Neural crest cell (in vitro differentiated cells): ENCODE measurements around the gene LDLRAD1. TPM values are rescaled to one million over a fixed set of nuclear protein-coding genes. Genes with fewer than 3 reads are reported as not detected.
"Not testable (repeated sequence)": the region's sequence is repeated elsewhere in the genome, so short reads cannot be mapped to it uniquely, and the experiment has no call there.

Source experiments
- DNase-seq: peaks from one replicate; pipeline ENCODE4 v3.0.0; 2021; ENCODE audit warnings: low read depth, mixed read lengths, low spot score
- H3K27ac Mint-ChIP-seq: one replicate; pipeline ENCODE4 v1.8.0; 2021; ENCODE audit warnings: mild to moderate bottlenecking, mixed read lengths; ENCODE audit not compliant: unreplicated experiment
- H3K27me3 Mint-ChIP-seq: 2 replicates; pipeline ENCODE4 v1.8.0; 2021; ENCODE audit warnings: low read depth, mild to moderate bottlenecking, mixed read lengths
- H3K36me3 Mint-ChIP-seq: 2 replicates; pipeline ENCODE4 v1.8.0; 2021; ENCODE audit warnings: low read depth, mild to moderate bottlenecking, mixed read lengths
- H3K4me1 Mint-ChIP-seq: 2 replicates; pipeline ENCODE4 v1.8.0; 2021; ENCODE audit warnings: mixed read lengths
- H3K4me3 Mint-ChIP-seq: one replicate; pipeline ENCODE4 v1.8.0; 2021; ENCODE audit warnings: mild to moderate bottlenecking, mixed read lengths
- H3K9me3 Mint-ChIP-seq: 2 replicates; pipeline ENCODE4 v1.8.0; 2021; ENCODE audit warnings: mixed read lengths
- total RNA-seq: library from RNA; stranded (reverse); gene quantifications from 2 replicates; pipeline ENCODE4 v1.2.1, GENCODE V29; 2021
- TF ChIP-seq, protein P1 (sequence below): fragments of 200-600 bp; sonication (generic); conservative IDR thresholded peaks from 2 replicates; pipeline ENCODE4 v1.5.0; 2021; ENCODE audit warnings: antibody characterized with exemption, mild to moderate bottlenecking

The LDLRAD1 gene
- total RNA-seq, 1 donor from 2014 or later = not detected

DNA sequence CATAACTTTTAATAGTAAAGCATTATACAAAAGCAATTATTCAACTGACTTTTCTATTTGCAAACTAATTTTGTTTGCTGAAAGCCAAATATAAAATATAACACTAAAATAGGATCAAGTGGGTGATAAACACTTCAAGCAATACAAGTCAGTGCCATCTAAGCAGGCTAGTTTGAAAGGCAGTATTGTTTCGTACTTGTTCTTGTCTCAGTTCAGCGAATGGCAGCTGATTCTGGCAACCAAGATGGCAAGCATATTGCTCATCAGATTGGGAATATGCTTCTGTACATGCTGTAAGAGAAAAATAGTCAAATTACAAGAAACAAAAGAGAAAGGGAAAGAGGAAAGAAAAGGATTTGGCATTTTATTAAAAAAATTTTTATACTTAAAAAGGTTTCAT lies 27.5 kb upstream of the LDLRAD1 start:
- Mint-ChIP-seq H3K9me3 (no peaks in the 10 kb centered on the region), H3K27ac (no peak overlapping the region), H3K4me1 (no peaks in the 10 kb centered on the region), H3K27me3 (no peaks in the 10 kb centered on the region), H3K4me3 (no peak overlapping the region), H3K36me3 (no peaks in the 10 kb centered on the region)
- TF ChIP-seq, protein P1, sequence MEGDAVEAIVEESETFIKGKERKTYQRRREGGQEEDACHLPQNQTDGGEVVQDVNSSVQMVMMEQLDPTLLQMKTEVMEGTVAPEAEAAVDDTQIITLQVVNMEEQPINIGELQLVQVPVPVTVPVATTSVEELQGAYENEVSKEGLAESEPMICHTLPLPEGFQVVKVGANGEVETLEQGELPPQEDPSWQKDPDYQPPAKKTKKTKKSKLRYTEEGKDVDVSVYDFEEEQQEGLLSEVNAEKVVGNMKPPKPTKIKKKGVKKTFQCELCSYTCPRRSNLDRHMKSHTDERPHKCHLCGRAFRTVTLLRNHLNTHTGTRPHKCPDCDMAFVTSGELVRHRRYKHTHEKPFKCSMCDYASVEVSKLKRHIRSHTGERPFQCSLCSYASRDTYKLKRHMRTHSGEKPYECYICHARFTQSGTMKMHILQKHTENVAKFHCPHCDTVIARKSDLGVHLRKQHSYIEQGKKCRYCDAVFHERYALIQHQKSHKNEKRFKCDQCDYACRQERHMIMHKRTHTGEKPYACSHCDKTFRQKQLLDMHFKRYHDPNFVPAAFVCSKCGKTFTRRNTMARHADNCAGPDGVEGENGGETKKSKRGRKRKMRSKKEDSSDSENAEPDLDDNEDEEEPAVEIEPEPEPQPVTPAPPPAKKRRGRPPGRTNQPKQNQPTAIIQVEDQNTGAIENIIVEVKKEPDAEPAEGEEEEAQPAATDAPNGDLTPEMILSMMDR = no peak
- no peak for DNase-seq

DNA sequence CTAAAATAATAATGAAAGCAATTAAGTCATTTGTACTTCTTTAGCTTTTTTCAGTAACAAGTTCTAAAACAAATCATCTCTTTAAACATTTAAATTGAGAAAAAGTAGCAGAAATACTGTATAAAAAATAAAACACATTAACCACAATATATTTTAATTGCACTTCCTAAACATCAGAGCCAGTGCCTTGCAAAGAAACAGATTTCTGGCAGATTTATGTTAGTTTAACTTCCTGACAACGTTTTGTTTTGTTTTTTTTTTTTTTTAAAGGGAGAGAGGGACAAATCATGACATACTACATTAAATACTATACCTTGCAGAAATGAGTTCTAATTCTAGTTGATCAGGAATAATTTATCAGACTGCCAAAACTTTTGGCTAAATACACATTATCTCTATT lies 23.8 kb upstream of the LDLRAD1 start:
- no peaks in the 10 kb centered on the region for H3K27me3 Mint-ChIP-seq
- H3K36me3 Mint-ChIP-seq = no peaks in the 10 kb centered on the region
- TF ChIP-seq, protein P1 = no peak
- H3K4me1 Mint-ChIP-seq = no peaks in the 10 kb centered on the region
- no peaks in the 10 kb centered on the region for H3K9me3 Mint-ChIP-seq
- DNase-seq = no peak
- no peak overlapping the region for H3K4me3 Mint-ChIP-seq
- no peak overlapping the region for H3K27ac Mint-ChIP-seq

DNA sequence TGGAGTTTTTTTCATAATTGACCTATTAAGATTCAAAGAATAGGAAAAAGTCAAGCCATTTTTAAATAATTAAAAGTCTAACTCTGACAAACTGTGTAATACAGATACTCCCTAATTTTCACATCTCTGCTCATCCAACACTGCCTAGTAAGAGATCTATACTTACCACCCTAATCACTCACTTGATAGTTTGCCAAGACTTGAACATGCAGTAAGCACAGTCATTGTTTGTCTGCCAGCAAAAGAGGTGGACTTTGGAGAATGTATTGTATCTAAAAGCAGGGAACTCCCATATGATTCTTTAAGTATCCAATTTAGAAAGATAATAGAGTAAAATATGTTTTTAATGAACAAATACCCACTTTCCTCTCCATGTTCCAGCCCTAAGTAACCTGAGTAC lies 19.5 kb upstream of the LDLRAD1 start:
- no peaks in the 10 kb centered on the region for H3K9me3 Mint-ChIP-seq
- H3K4me1 Mint-ChIP-seq = no peaks in the 10 kb centered on the region
- no peak for DNase-seq
- H3K4me3 Mint-ChIP-seq = no peak overlapping the region
- peaks cover 4% of the 10 kb centered on the region for H3K36me3 Mint-ChIP-seq
- H3K27ac Mint-ChIP-seq = no peak overlapping the region
- H3K27me3 Mint-ChIP-seq = no peaks in the 10 kb centered on the region
- TF ChIP-seq, protein P1 = no peak

DNA sequence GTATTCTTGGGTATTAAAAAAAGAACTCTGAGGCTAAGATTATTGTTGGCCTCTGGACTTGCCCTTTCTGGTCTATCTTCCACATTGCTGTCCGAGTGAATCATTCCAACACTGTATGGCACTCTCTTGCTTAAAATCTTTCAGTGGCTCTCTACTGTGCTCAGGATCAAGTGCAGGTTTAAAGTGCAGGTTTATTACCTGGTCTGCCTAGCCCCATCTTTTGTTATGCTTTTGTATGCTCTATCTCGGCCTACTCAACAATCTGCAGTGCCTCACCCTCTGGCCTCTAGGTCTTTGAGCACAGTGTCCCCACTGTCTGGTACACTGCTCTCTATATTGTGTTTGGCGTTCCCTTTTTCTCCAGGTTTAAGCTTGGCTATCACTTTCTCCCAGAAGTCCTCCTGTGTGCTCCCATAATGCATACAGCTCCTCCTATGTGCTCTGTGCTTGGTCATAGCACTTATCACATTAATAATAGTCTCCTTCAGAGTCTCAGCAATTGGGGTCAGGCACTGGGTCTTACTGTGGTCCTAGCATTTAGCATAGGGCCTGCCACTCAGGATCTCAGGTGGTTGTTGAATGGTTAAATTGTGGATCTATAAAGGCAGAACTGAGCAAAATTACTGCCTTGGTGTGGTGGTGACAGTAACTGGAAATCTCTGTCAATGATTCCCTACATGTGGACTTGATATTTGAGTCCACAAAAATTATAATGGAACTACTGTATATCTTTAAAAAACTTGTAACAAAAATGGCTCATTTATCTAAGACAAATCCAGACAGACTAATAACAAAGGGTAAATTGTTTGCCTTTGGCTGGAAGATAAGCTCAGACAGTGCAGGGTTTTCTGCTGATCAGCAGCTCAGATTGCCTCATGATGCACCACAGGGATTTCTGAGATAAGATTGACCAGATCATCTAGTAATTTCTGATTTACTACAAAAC lies 10.6 kb upstream of the LDLRAD1 start:
- no peaks in the 10 kb centered on the region for H3K27me3 Mint-ChIP-seq
- no peak for DNase-seq
- peak overlapping the region; percentile 13 for H3K27ac Mint-ChIP-seq
- H3K36me3 Mint-ChIP-seq = peaks cover 5% of the 10 kb centered on the region
- TF ChIP-seq, protein P1 = no peak
- no peak overlapping the region for H3K4me3 Mint-ChIP-seq
- peaks cover 12% of the 10 kb centered on the region for H3K4me1 Mint-ChIP-seq
- no peaks in the 10 kb centered on the region for H3K9me3 Mint-ChIP-seq

DNA sequence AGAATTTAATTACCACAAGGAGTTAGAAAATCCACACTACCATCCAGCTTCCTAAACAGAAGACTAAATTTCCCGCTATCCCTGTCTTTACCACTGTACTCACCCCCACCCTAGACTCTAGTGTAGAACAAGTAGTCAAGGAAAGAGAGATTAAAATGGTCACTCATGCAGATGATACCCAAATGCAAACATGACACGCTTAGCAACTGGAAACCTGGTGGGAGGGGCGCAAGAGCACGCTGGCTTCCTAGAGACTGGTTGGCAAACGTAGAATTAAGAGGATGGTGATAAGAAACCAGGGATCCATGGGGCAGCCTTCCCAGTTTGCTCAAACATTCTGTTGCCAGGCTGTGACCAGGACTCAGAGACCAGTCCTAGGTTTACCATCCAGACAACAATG lies 9.9 kb upstream of the LDLRAD1 start:
- Mint-ChIP-seq H3K27ac (no peak overlapping the region), H3K4me3 (no peak overlapping the region), H3K9me3 (no peaks in the 10 kb centered on the region), H3K27me3 (no peaks in the 10 kb centered on the region), H3K4me1 (peaks cover 12% of the 10 kb centered on the region), H3K36me3 (peaks cover 5% of the 10 kb centered on the region)
- TF ChIP-seq, protein P1 = no peak
- no peak for DNase-seq

DNA sequence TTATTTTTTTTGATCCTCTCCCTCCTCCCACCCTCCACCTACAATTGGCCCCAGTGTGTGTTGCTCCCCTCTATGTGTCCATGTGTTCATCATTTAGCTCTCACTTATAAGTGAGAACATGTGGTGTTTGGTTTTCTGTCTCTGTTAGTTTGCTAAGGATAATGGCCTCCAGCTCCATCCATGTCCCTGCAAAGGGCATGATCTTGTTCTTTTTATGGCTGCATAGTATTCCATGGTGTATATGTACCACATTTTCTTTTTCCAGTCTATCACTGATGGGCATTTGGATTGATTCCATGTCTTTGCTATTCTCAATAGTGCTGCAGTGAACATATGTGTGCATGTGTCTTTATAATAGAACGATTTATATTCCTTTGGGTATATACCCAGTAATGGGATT lies 6.8 kb upstream of the LDLRAD1 start:
- H3K9me3 Mint-ChIP-seq, H3K4me3 Mint-ChIP-seq: not testable (repeated sequence)
- H3K4me1 Mint-ChIP-seq = peaks cover 12% of the 10 kb centered on the region

More for the DNA sequence above, 6.8 kb upstream of the LDLRAD1 start:
- not testable (repeated sequence) for DNase-seq, H3K27me3 Mint-ChIP-seq, H3K36me3 Mint-ChIP-seq, H3K27ac Mint-ChIP-seq
